GM12878 (cell line): Measurements from ENCODE around the gene HYAL1. TPM values are rescaled to one million over a fixed set of nuclear protein-coding genes. Genes with fewer than 3 reads are reported as not detected.
"Not testable (repeated sequence)": the region's sequence is repeated elsewhere in the genome, so short reads cannot be mapped to it uniquely, and the experiment has no call there.

ENCODE experiments used
- ATAC-seq: fragments of 200-7000 bp; cut with Tn5 transposase; 3 replicates; pipeline ENCODE4 v1.9.1; 2020; ENCODE audit warnings: mild to moderate bottlenecking, moderate library complexity
- BruUV-seq: library from RNA; stranded (reverse); fragments of 400-500 nt; replicated peaks from 2 replicates; lab custom pipeline; 2021; lab: Mats Ljungman, UMichigan
- CTCF ChIA-PET: fragments of 300-600 bp; sonication (Branson Sonifier 250); formaldehyde crosslinking; extraction: SDS; loops from one replicate; lab custom pipeline; 2021; ENCODE audit warnings: inconsistent platforms; lab: Yijun Ruan, JAX
- POLR2A ChIA-PET: fragments of 350-600 bp; formaldehyde crosslinking; extraction: SDS; loops from one replicate; lab custom pipeline; 2021; ENCODE audit warnings: inconsistent platforms; lab: Charles Lee
- RAD21 ChIA-PET: fragments of 300-600 bp; sonication (Branson Sonifier 250); formaldehyde crosslinking; loops from one replicate; lab custom pipeline; 2023; ENCODE audit warnings: antibody characterized with exemption; ENCODE audit not compliant: unreplicated experiment; lab: Charles Lee
- SMC1A ChIA-PET: fragments of 300-600 bp; sonication (Branson Sonifier 250); formaldehyde crosslinking; loops from one replicate; lab custom pipeline; 2023; ENCODE audit not compliant: unreplicated experiment, uncharacterized antibody; lab: Charles Lee
- DNase-seq: peaks from one replicate; pipeline ENCODE4 v3.0.0-alpha.2; 2011; ENCODE audit warnings: low read depth, low spot score
- FAIRE-seq: peaks from 3 replicates; lab custom pipeline; 2011; peaks lifted over from hg19 to GRCh38; lab: Jason Lieb, UNC
- H2AFZ ChIP-seq: 2 replicates; pipeline ENCODE4 v1.6.0; 2011; ENCODE audit warnings: low read depth, low read length, control low read depth; ENCODE audit not compliant: control insufficient read depth
- H3K27ac ChIP-seq: 2 replicates; pipeline ENCODE4 v1.5.1; 2011; ENCODE audit warnings: control low read depth; ENCODE audit not compliant: control insufficient read depth, insufficient read depth
- H3K27me3 ChIP-seq, 2 experiments: replicated peaks in 1 of 2; 2 replicates each; pipeline versions ENCODE4 v1.6.0 to v1.6.1; 2011; ENCODE audit warnings: low read length in 1 of 2; ENCODE audit not compliant: control insufficient read depth in 2 of 2, insufficient read depth in 2 of 2
- H3K36me3 ChIP-seq, 2 experiments: 2 replicates each; pipeline ENCODE4 v1.5.1; 2011; ENCODE audit warnings: low read length in 1 of 2; ENCODE audit not compliant: control insufficient read depth in 2 of 2, insufficient read depth in 2 of 2
- H3K4me1 ChIP-seq: 2 replicates; pipeline ENCODE4 v1.6.1; 2011; ENCODE audit warnings: mild to moderate bottlenecking, low read length, moderate library complexity, mixed read lengths; ENCODE audit not compliant: control insufficient read depth, insufficient read depth
- H3K4me2 ChIP-seq: 2 replicates; pipeline ENCODE4 v1.6.0; 2011; ENCODE audit warnings: control low read depth; ENCODE audit not compliant: control insufficient read depth, insufficient read depth
- H3K4me3 ChIP-seq: fragments of 200-600 bp; sonication (generic); 2 replicates; pipeline ENCODE4 v1.5.1; 2016
- H3K79me2 ChIP-seq: 2 replicates; pipeline ENCODE4 v1.6.0; 2011; ENCODE audit warnings: low read length; ENCODE audit not compliant: control insufficient read depth, insufficient read depth
- H3K9ac ChIP-seq: 2 replicates; pipeline ENCODE4 v1.8.0; 2011; ENCODE audit warnings: low read length, control low read depth, mixed read lengths; ENCODE audit not compliant: control insufficient read depth, insufficient read depth
- H3K9me3 ChIP-seq: replicated peaks from 3 replicates; pipeline ENCODE4 v1.5.1; 2011; ENCODE audit warnings: mild to moderate bottlenecking, low read length; ENCODE audit not compliant: control insufficient read depth, insufficient read depth
- H4K20me1 ChIP-seq: 2 replicates; pipeline ENCODE4 v1.6.0; 2011; ENCODE audit not compliant: control insufficient read depth, insufficient read depth
- CHD4 ChIP-seq: fragments of 200-600 bp; sonication (generic); IDR thresholded peaks from 2 replicates; pipeline ENCODE4 v1.6.1; 2016; ENCODE audit warnings: mild to moderate bottlenecking
- CREM ChIP-seq: IDR thresholded peaks from 2 replicates; pipeline ENCODE4 v1.6.1; 2014; ENCODE audit warnings: antibody characterized with exemption, low read depth
- E4F1 ChIP-seq: fragments of 450-650 bp; IDR thresholded peaks from 2 replicates; pipeline ENCODE4 v1.6.1; 2018; ENCODE audit warnings: borderline replicate concordance, mild to moderate bottlenecking; ENCODE audit not compliant: partially characterized antibody
- POLR2A ChIP-seq: IDR thresholded peaks from 2 replicates; pipeline ENCODE4 v1.6.1; 2011; ENCODE audit warnings: low read depth, mild to moderate bottlenecking, low read length
- SP1 ChIP-seq: IDR thresholded peaks from one replicate; pipeline ENCODE4 v1.6.1; 2011; ENCODE audit warnings: low read depth, low read length
- WGBS: methylation state at CpG from one replicate; pipeline ENCODE4 v1.1.6; 2016; ENCODE audit warnings: low lambda C conversion rate; ENCODE audit not compliant: insufficient replicate concordance, insufficient coverage; ENCODE audit errors: missing lambda C conversion rate; 5-methylcytosine and 5-hydroxymethylcytosine counted together
- in situ Hi-C: fragments of 300-500 bp; cut with MboI; formaldehyde crosslinking; loops from 9 replicates; pipeline ENCODE4 v1.14.3; 2018; ENCODE audit warnings: mixed read lengths
- intact Hi-C: fragments of 100-400 bp; cut with micrococcal nuclease; formaldehyde crosslinking; loops from one replicate; pipeline ENCODE4 v1.14.2; 2022; ENCODE audit not compliant: unreplicated experiment
- polyA plus RNA-seq, 11 experiments: library from polyadenylated mRNA; depleted of rRNA in 4 of 11; unstranded in 6 of 11; stranded (reverse) in 5 of 11; fragments of >200 nt; fragmentation: Nextera tagmentation in 4 of 11; fragmentation: Illumina TruSeq in 1 of 11; extraction: Ambion mirVana in 4 of 11; extraction: Trizol in 1 of 11; gene quantifications; 1 replicate in 1 of 11; 2 replicates in 10 of 11; pipeline versions ENCODE4 v1.2.1 to v1.2.3, GENCODE V29; 2011 to 2016; ENCODE audit warnings: inconsistent platforms in 2 of 11, missing spikeins in 2 of 11, low read depth in 1 of 11
- total RNA-seq, 4 experiments: library from RNA; depleted of rRNA in 3 of 4; stranded (reverse); fragments of >200 nt in 3 of 4; fragmentation: Illumina TruSeq in 1 of 4; extraction: Trizol in 1 of 4; gene quantifications; 2 replicates each; pipeline versions ENCODE4 v1.2.1 to v1.2.3, GENCODE V29; 2013 to 2021

The HYAL1 gene
- total and polyA plus RNA-seq, 10 of the 15 experiments (the other 5 are each of a cell fraction or from before 2014, with no cell fraction given): 0.04 to 0.55 (median 0.18) TPM; not detected in 2

GRCh38 chr3:50287262-50287661 lies 16.1 kb downstream of the HYAL1 start (continued):
- TF ChIP-seq E4F1: no peak
- TF ChIP-seq, all 136 proteins: peak for 0

GRCh38 chr3:50286322-50287227 lies 16.8 kb downstream of the HYAL1 start:
- no peak for TF ChIP-seq CREM
- TF ChIP-seq CHD4: no peak
- peak; percentile 67; the same call in 1 of the 2 replicates for TF ChIP-seq POLR2A
- TF ChIP-seq SP1: no peak
- TF ChIP-seq, all 136 proteins: peak for 1
- Histone ChIP-seq H3K9ac (no peak overlapping the region), H3K36me3 (peaks cover 0 to 28% of the 10 kb centered on the region in 2 experiments; a peak in 3 of 4 replicates), H3K27me3 (no peaks in the 10 kb centered on the region), H3K4me3 (no peak overlapping the region), H2AFZ (no peak overlapping the region), H3K27ac (no peak overlapping the region), H3K79me2 (peaks cover 15% of the 10 kb centered on the region), H3K9me3 (no peaks in the 10 kb centered on the region), H3K4me1 (peaks cover 3% of the 10 kb centered on the region; the same call in 1 of the 2 replicates), H3K4me2 (no peak overlapping the region), H4K20me1 (no peaks in the 10 kb centered on the region)
- ATAC-seq (no peak), DNase-seq (no peak), FAIRE-seq (no peak)
- intact Hi-C loops (no loop called here), in situ Hi-C loops (no loop called here)
- CTCF ChIA-PET: no interaction called here
- 94% methylated on average over 28 of the region's 28 CpGs for WGBS
- BruUV-seq: no TSS peak
- RAD21 ChIA-PET: no interaction called here
- POLR2A ChIA-PET: no interaction called here
- SMC1A ChIA-PET: no interaction called here

DNA sequence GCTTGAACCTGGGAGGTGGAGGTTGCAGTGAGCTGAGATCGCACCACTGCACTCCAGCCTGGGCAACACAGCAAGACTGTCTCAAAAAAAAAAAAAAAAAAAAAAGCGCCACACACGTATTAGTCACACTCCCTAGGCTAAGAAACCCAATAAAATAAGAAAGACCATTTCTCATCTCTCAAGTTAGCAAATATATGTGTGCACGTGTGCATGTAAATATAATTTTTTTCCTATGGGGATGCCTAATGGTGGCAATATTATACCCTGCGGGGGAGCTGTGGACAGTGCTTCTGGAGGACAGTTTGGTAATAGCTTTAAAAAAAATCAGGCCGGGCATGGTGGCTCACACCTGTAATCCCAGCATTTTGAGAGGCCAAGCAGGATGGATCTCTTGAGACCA lies 19.3 kb downstream of the HYAL1 start:
- CTCF ChIA-PET, H3K27me3 ChIP-seq, H3K79me2 ChIP-seq, BruUV-seq, ATAC-seq, H4K20me1 ChIP-seq, DNase-seq, H3K4me2 ChIP-seq, H3K4me3 ChIP-seq, RAD21 ChIA-PET, FAIRE-seq, H2AFZ ChIP-seq, SMC1A ChIA-PET, H3K4me1 ChIP-seq, H3K27ac ChIP-seq, intact Hi-C loops, in situ Hi-C loops, H3K9me3 ChIP-seq, H3K9ac ChIP-seq: not testable (repeated sequence)
- POLR2A ChIA-PET: interaction anchor here (1.0 kb wide), 1 partner anchor 15 kb away, joined by 3 read pairs; the partner anchor contains the start of genes HYAL3 and NAA80
- 89% methylated on average over 6 of the region's 6 CpGs for WGBS
- H3K36me3 ChIP-seq: peaks cover 0 to 17% of the 10 kb centered on the region in 2 experiments; a peak in 3 of 4 replicates
